Measurements from ENCODE around the gene CDC42.

The CDC42 gene

GRCh38 chr1:22127248-22127647 lies 74.7 kb downstream of the CDC42 start:
- in situ Hi-C loops (cut with MboI; ENCODE audit: low sequenced_read_pairs) = loop anchor here (25.0 kb wide), 1 partner anchor 510 kb away; the partner anchor contains the start of genes C1QA and C1QC

- in situ Hi-C loops (cut with MboI; ENCODE audit: low sequenced_read_pairs) = loop anchor here (25.0 kb wide), 1 partner anchor 510 kb away; the partner anchor contains the start of genes C1QA and C1QC
Observed at GRCh38 chr1:22127731-22128130, 75.2 kb downstream of the CDC42 start.

DNA sequence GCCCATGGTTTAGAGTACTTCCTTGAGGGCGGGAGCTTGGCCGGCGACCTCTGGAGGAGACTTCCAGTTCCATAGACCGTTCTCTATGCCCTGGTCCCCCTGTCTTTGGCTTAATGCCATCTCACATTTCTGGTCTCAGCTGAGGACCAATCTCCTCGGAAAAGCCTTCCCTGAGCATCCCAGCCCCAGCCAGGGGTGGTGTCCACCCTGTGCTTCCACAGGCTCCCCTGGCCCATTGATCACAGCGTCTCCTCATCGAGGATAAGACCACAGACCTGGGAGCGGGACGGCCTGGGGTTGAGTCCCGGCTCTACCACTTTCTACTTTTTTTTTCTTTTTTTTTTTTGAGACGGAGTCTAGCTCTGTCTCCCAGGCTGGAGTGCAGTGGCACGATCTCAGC lies 75.9 kb downstream of the CDC42 start:
- in situ Hi-C loops (cut with MboI; ENCODE audit: low sequenced_read_pairs) = loop anchor here (25.0 kb wide), 1 partner anchor 509 kb away; the partner anchor contains the start of genes C1QA and C1QC

GRCh38 chr1:22129501-22130117 lies 77.1 kb downstream of the CDC42 start:
- in situ Hi-C loops (cut with MboI; ENCODE audit: low sequenced_read_pairs) = loop anchor here (25.0 kb wide), 1 partner anchor 508 kb away; the partner anchor contains the start of genes C1QA and C1QC

DNA sequence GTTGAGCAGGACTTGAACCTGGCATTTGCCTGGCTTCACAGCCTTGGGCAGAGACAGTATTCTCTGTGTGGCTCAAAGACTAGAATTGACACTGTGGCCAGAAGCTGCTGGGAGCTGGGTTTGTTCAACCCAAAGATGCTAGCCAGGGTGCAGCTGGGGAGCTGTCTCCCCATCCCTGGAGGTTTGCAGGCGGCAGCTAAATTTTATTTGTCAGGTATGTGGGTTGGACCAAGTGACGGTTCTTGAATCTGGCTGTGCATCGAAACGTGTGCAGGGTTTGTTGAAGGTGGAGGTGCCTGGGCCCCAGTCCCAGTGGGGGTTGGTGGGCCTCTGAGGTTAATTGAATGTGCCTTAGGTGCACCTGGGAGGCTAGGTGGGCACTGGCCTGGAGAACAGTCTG lies 78.6 kb downstream of the CDC42 start:
- in situ Hi-C loops (cut with MboI; ENCODE audit: low sequenced_read_pairs) = loop anchor here (25.0 kb wide), 1 partner anchor 506 kb away; the partner anchor contains the start of genes C1QA and C1QC

DNA sequence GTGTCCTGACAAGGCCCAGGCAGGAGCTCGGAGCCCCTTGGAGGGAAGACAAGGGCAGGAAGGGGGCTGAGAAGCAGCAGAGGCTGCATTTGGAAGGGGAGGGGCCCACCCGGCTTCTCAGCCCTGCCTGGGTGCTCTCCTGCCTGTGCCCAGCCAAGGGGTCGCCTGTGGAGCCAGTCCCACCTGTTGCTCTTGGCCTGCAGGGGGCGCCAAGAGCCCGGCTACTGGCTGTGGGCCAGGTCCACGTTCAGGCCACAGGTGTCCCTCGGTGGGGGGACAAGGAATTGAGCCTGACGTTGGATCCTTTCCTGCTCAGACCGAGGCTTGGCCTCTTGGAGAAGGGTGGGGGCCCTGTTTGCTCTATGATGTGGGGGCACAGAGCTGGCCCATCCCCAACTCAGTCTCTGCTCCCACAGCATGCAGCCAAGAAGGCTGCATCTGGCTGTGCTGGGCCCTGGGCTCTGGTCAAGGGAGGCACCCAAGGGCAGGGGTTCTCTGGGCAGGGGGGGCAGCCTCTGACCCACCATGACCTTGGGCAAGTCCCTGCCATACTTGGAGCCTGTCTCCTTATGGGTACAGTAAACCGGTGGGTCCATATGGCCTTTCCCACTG lies 79.5 kb downstream of the CDC42 start:
- in situ Hi-C loops (cut with MboI; ENCODE audit: low sequenced_read_pairs) = loop anchor here (25.0 kb wide), 1 partner anchor 505 kb away; the partner anchor contains the start of genes C1QA and C1QC

DNA sequence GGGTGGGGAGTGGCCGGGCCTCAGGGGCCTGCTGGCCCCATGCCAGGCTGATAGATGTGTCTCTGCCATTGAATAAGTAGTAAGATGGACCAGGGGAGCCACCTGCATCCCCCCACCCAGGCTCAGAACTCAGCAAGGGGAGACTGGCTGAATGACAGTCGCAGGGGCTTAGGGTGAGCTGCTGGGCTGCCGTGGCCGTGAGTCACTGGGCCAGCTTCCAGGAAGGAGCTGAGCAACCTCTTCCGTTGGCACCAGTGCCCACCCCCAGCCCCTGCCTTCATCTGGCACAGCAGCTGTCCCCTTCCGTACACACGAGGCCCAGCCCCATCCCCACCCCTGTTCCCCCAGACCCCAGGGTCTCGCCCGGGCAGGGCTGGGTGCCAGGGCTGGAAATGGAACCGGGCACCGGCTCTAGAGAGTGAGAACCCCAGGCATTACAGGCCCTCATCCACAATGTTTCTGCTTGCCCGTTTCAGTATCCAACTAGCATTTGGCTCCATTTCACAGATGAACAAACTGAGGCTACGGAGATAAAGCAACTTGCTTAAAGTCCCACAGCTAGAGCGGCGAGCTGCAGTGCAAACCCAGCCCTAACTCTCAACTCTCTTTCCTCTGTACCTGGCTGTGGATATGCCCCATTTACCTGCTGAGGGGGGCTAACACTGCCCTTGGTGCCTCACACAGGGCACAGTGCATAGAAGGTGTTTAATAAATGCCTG lies 80.2 kb downstream of the CDC42 start:
- in situ Hi-C loops (cut with MboI; ENCODE audit: low sequenced_read_pairs) = loop anchor here (25.0 kb wide), 1 partner anchor 505 kb away; the partner anchor contains the start of genes C1QA and C1QC

DNA sequence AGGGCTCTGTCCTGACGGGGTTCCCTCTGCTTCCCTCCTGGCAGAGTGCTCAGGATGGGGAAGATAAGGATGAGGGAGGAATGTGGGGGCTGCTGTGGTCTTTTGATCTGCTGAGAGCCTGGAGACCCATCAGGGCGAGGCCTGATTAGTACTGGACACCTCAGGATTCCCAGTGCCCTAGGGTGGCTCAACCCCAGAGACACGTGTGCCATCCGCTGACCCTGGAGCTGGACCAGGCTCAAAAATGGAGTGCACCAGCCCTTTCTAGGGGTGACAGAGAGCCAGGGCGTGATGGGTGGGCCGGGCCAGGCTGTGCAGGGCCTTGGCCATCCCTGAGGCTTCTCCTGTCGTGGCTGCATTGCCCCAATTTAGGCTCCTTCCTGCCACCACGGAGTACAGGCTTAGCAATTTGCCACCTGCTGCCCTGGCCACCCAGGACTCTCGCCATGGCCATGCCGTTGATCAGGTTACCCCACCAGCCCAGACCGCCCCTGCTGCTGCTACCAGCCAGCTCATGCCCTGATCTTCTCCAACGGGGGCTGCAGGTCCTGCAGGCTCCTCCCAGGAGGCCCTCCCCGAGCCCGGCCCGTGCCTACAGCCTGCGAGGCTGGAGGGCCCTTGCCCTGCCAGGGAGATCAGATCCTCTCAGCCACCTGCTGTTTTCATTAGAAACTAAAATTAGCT lies 80.9 kb downstream of the CDC42 start:
- in situ Hi-C loops (cut with MboI; ENCODE audit: low sequenced_read_pairs) = loop anchor here (25.0 kb wide), 1 partner anchor 504 kb away; the partner anchor contains the start of genes C1QA and C1QC

- in situ Hi-C loops (cut with MboI; ENCODE audit: low sequenced_read_pairs) = loop anchor here (25.0 kb wide), 1 partner anchor 503 kb away; the partner anchor contains the start of genes C1QA and C1QC
Observed at GRCh38 chr1:22133931-22134324, 81.4 kb downstream of the CDC42 start.

GRCh38 chr1:22137004-22137720 lies 84.7 kb downstream of the CDC42 start:
- in situ Hi-C loops (cut with MboI; ENCODE audit: low sequenced_read_pairs) = loop anchor here (25.0 kb wide), 1 partner anchor 500 kb away; the partner anchor contains the start of genes C1QA and C1QC

GRCh38 chr1:22139066-22139594 lies 86.6 kb downstream of the CDC42 start:
- in situ Hi-C loops (cut with MboI; ENCODE audit: low sequenced_read_pairs) = loop anchor here (25.0 kb wide), 1 partner anchor 498 kb away; the partner anchor contains the start of genes C1QA and C1QC

DNA sequence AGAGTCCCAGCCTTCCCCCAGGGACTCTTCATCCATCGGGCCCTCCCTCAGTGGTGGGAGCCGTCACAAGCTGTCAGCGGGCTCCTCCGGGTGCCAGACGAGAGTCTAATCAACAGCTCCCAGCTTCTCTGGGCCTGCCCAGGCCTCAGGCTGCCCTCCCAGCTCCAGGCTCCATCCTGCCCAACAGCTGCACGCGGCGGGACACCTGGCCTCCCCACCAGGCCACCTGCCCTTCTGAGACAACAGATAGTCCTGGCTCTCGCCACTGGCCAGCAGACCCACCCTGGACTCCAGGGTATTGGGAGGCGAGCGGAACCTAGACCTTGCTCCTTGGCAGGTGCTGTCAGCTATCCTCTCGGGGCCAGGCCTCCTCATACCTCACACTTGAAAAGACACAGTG lies 87.3 kb downstream of the CDC42 start:
- in situ Hi-C loops (cut with MboI; ENCODE audit: low sequenced_read_pairs) = loop anchor here (25.0 kb wide), 1 partner anchor 497 kb away; the partner anchor contains the start of genes C1QA and C1QC
